Activated CD8-positive, alpha-beta memory T cell treated with anti-CD3 and anti-CD28 coated beads, Interleukin-2, amount 50 U/mL, for 24 hours (primary cell): Measurements from ENCODE around the gene GALNT10.

Experiments
- DNase-seq: peaks from one replicate; pipeline ENCODE4 v3.0.0-alpha.2; 2020; ENCODE audit errors: extremely low read depth

Gene GALNT10

GRCh38 chr5:154296525-154297159, 106.1 kb downstream of the GALNT10 start:
- DNase-seq = no peak

DNA sequence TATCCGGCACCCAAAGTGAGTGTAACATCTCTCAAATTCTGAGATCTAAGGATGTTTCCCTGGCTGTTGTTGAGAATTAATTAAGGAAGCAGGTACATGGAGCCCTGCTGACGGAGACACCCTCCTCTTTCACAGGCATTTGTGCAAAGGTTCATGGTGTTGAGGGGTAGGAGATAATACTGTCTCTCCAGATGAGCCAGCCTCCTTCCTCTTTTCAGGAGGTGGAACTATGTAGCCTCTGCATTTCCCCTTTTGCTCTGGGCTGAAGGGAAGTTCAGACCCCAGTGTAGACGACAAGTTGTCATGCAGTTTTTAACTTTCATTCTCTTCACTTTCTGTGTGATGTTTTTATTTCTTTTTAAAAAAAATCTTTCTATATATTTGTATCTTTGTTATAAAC, 107.5 kb downstream of the GALNT10 start:
- no peak for DNase-seq

GRCh38 chr5:154300207-154300883, 109.8 kb downstream of the GALNT10 start:
- DNase-seq = no peak

DNA sequence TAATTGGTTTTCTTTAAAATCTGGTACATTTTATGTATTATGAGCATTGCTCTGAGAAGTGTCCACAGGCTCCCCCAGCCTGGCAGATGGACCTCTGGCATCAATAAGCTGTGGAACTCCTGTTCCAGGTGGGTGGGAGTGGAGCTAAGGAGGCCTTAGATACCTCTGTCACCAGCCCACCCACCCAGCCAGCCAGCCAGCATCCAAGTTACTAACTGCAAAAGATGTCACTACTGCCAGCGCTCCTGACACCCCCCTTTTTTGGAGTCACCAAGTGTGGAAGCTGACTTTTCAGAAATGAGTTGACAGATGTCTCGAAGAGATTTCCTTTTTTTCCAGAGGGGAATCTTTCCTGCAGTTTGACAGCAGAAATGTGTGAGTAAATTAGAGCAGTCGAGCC, 111.2 kb downstream of the GALNT10 start:
- no peak for DNase-seq

- no peak for DNase-seq
These were observed 111.6 kb downstream of the GALNT10 start for GRCh38 chr5:154302161-154302560.

GRCh38 chr5:154303133-154303532, 112.6 kb downstream of the GALNT10 start:
- DNase-seq = no peak

GRCh38 chr5:154308443-154309370, 118.2 kb downstream of the GALNT10 start:
- DNase-seq = no peak

DNA sequence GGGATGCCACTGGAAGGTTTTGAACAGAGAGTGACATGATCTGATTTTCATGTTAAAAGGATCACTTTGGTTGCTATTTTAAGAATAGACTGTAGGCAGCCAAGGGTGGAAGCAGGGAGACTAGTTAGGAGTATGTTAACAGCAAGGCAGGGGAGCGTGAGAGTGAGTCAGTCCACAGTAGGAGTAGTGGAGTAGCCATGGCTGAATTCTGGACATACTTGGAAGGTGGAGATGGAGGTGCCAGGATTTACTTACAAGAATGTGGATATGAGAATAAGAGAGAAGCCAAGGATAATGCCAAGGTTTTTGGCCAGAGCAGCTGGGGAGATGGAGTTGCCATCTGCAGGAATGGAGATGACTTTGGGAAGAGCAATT, 118.8 kb downstream of the GALNT10 start:
- no peak for DNase-seq

DNA sequence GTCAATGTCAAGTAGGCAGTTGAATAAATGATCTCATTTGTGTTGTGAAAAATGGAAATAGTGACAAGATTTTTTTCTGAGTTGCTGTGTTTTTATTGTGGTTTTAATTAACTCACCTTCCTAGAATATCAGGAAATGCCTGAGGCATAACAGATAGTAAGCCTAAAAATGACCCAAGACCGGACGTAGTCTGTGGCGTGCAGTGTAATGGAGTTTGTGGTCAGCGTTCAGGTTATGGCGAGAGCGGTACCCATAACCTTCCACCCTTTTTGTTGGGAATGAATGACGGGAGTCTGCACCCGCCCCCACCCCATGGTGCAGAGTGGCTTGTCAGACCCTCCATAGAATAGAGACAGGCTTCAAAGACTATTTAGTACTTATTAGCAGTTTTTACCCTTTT, 119.3 kb downstream of the GALNT10 start:
- no peak for DNase-seq

DNA sequence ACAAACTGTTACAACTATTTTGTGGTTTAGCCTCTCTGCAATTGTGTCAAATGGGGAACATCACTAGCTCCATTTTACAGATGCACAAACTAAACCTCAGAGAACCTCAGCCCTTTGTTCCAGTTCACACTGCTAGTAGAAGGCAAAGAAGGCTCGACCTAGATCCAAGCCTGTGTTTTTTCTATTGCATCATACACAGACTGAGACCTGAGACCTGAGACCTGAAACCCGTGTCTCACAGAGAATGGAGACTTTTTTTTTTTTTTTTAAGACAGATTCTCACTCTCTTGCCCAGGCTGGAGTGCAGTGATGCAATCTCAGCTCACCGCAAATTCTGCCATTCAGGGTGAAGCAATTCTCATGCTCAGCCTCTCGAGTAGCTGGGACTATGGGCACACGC, 120.8 kb downstream of the GALNT10 start:
- no peak for DNase-seq

DNA sequence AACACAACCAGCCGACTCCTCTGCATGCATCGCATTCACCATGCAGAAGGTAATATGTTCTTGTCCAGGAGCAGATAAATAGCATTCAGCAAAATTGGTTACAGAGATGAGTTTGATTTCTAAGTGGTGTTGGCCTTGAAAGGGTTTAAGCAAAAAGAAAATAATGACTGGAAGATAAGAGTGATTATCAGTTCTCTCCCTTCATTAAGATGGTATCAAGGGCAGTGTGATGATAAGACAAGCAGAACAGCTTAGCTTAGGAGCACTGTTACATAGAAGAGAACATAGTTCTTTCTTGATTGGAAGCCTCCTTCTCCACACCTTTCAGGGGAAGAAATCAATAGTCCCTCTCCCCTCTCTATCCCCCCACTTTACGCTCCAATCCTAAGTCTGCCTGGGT, 121.5 kb downstream of the GALNT10 start:
- no peak for DNase-seq

DNA sequence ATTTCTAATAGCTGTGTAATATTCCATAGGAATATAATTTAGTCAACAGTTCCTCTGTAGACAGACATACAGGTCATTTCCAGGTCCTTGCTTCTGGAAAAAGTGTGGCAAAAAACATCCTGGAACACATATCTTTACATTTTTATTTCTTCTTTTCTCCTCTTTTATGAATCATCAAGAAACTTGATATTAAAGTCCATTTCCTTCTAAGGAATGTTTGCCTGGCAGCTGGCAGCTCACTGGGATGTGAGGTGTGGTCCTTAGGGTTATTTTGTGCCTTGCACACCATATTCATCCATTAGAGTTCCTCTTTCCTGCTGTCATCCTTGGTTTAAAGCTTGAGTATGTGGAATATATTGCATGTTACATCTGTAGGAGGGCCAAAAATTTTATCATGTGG, 122.0 kb downstream of the GALNT10 start:
- no peak for DNase-seq

GRCh38 chr5:154313360-154314017, 123.0 kb downstream of the GALNT10 start:
- no peak for DNase-seq

DNA sequence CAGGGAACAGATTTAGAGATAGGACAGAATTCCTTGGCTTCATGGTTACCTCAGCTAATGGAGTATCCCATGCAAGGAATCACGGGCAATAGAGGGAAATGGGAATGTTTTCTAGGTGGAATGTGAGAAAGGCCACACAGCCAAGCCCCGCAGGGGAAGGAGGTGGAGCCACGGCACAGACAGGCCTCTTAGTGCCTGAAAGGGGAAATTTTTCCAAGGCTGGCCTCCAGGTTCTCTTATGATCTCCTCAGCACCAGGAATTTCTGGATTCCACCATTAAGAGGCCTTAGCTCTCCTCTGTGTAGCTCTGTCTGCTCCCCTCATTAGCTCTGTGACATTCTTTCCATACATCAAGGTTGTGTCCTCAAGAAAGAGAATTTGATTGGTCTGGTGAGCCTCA, 124.7 kb downstream of the GALNT10 start:
- no peak for DNase-seq

DNA sequence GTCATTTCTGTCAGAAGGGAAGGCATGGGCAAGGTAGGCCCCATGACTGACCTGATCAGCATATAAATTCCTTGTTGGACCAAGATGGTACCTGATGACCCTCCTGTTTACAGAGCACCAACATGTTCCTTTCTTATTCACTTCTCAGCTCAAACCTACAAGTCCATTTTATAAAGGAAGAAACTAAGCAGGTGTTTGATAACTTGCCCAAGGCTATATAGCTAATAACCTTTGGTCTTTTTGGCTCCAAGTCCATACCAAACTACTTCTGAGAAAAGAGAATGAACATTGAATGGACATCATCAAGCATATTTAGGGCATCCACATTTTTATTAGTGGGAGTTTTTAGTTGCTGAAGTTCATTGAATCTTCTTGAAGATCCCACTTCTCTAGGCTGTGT, 125.2 kb downstream of the GALNT10 start:
- no peak for DNase-seq

DNA sequence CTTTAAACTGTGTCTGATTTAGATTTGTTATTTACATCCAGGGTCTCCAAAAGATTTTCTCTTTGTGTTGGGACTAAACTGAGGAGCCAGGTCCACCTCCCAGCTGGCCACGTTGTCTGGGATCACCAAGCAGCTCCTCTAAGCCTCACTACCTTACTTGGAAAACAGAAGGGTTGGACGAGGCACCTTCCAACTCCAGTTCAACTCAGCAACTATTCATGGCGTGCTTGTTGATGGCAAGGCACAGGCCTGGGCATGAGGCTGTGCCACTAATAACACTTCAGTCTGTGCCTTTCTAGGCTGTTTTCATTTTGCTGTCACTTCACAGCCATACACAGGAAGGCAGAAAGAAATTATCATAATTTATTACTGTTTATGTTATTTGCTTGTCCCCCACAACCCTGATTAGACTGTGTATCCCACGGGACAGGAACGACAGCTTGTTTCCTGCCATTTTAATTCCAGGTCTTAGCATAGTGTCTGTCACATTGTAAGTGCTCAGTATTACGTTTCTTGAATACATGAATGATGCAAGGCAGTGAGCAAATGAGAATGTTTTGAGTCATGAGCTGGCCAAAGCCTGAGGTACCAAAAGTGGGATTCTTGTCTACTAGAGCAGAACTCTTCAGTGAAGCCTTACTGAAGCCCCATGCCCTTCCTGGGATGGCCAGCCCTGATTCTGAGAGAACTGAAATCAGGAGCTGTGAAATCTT, 125.8 kb downstream of the GALNT10 start:
- no peak for DNase-seq

DNA sequence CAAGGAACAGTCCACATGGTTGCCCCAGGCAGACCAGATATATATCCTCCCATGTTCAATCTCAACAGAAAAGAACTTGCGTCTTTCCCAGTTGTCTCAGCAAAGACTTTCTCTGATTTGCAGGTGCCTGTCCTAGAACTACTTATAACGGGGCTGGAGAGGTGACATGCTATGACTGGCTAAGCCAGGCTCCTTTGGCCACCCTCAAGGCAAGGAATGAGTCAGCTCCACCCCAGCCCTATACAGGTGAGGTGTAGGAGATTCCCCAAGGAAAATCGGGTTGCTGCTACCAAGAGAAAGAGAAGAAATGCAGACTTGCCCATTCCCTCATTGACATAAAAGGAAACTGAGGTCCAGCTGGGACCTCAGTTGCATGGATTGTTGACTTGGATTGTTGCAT, 127.4 kb downstream of the GALNT10 start:
- no peak for DNase-seq

GRCh38 chr5:154318691-154319090, 128.2 kb downstream of the GALNT10 start:
- DNase-seq = no peak

DNA sequence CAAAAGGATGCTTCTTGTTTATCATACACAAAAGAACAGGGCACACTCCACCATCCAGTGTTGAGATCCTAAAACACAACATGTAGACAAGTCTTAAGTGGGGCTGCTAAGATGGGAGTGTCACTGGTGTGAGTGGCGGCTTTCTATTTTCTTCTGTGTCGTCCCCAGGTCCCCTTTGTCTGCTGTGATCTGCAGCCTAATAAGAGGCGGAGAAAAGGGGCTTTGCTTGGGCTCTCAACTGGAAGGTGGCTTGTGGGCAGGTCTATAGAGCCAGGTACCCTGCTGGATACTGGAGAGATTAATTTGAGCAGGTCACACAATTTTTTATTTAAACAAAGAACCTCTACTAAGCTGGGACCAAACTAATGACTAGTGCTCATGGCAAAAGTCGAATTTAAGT, 129.2 kb downstream of the GALNT10 start:
- DNase-seq = no peak

DNA sequence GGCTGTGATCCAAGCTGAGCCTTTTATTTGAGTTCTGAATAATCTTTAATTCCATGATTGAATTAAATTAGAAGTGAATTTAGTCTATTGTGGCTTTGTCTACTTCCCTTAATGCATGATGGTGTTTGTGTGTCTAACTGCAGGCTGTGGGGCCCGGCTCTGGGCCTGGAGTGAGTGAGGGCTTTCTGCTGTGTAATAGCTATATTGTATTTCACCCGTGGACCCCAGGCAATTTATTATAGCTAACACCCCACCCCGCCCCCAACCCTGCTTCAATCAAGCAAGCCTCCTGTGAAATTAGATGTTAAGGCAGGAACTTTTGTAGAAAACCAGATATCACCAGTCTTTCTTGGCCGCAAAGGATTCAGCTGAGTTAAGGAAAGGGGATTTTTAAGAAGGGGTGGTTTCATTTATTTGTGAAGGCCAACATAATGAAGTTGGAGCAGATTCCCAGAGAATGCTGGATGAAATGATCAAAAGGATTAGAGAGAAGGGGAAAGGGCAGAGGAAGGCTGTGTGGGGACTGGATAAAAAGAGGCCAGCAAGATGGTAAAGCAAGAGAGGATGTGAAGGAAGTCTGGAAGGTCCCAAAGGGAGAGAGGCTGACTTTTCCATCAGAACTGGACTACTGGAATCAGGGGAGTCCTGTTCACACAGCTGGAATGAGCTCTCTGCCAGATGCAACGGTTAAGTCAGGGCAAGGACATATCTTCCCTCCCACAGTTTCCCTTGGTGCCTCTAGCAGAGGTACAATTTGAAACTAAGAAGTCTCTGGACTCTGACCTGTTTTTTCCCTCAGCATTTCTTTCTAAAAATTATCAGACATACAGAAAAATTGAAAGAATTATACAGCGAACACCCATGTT, 129.9 kb downstream of the GALNT10 start:
- DNase-seq = no peak

GRCh38 chr5:154321546-154321945, 131.0 kb downstream of the GALNT10 start:
- DNase-seq = no peak
